ENCODE measurements around the gene QPCT.
A peak's percentile ranks its signal among the peaks of the same experiment; 100 is the strongest.

QPCT gene

DNA sequence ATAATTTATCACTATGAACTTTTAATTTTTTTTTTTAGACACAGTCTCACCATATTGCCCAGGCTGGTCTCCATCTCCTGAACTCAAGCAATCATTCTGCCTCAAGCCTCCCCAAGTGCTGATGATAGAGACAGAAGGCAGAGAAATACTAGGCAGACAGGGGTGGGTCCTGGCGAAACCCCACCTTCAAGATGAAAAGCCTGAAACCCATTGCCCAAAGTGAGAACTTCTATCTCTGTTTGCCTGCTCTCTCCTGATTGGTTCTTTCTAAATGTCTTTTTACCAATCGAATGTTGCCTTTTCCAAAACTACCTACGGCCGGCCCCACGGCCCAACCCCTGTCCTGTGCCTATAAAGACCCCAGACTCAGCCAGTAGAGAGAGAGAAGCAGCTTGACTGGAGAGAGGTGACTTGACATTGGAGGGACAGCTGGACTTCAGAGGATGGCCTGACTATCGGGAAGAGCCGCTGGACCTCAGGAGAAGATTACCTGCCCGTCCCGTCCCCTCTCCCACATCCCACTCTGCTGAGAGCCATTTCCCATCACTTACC is 41.7 kb upstream of the QPCT start:
- no peak for DNase-seq (ENCODE audit: low read depth in 2 of 2)
- H3K4me3 ChIP-seq (replicated peaks in 1 of 2; ENCODE audit: low read depth in 2 of 2, low read length in 2 of 2), result no peak overlapping the region
- TF ChIP-seq, protein P1, sequence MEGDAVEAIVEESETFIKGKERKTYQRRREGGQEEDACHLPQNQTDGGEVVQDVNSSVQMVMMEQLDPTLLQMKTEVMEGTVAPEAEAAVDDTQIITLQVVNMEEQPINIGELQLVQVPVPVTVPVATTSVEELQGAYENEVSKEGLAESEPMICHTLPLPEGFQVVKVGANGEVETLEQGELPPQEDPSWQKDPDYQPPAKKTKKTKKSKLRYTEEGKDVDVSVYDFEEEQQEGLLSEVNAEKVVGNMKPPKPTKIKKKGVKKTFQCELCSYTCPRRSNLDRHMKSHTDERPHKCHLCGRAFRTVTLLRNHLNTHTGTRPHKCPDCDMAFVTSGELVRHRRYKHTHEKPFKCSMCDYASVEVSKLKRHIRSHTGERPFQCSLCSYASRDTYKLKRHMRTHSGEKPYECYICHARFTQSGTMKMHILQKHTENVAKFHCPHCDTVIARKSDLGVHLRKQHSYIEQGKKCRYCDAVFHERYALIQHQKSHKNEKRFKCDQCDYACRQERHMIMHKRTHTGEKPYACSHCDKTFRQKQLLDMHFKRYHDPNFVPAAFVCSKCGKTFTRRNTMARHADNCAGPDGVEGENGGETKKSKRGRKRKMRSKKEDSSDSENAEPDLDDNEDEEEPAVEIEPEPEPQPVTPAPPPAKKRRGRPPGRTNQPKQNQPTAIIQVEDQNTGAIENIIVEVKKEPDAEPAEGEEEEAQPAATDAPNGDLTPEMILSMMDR (IDR thresholded peaks at IDR 0.05; ENCODE audit: low read depth, low read length), result no peak

GRCh38 chr2:37306024-37306423 is 38.4 kb upstream of the QPCT start:
- TF ChIP-seq, protein P1 (IDR thresholded peaks at IDR 0.05; ENCODE audit: low read depth, low read length), result no peak
- no peak for DNase-seq (ENCODE audit: low read depth in 2 of 2)
- no peak overlapping the region for H3K4me3 ChIP-seq (replicated peaks in 1 of 2; ENCODE audit: low read depth in 2 of 2, low read length in 2 of 2)

DNA sequence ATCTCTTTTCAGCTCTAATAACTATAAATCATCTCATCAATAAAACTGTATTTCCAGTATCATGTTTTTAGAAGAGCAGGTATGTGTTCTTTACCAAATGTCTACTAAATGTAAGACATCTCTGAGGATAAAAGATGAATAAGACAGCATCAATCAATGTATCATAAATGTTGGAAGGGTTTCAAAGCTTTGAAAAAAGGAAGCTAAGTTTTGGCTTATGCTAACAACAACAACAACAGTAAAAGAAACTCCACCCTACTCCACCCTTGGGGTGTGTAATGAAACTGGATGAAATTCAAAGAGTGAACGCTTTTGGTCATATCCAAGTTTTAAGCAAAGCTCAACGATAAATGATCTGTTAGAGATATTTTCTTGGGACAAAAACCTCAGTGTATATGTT is 36.9 kb upstream of the QPCT start:
- TF ChIP-seq, protein P1 (IDR thresholded peaks at IDR 0.05; ENCODE audit: low read depth, low read length), result no peak
- H3K4me3 ChIP-seq (replicated peaks in 1 of 2; ENCODE audit: low read depth in 2 of 2, low read length in 2 of 2), result no peak overlapping the region
- DNase-seq (ENCODE audit: low read depth in 2 of 2), result no peak

DNA sequence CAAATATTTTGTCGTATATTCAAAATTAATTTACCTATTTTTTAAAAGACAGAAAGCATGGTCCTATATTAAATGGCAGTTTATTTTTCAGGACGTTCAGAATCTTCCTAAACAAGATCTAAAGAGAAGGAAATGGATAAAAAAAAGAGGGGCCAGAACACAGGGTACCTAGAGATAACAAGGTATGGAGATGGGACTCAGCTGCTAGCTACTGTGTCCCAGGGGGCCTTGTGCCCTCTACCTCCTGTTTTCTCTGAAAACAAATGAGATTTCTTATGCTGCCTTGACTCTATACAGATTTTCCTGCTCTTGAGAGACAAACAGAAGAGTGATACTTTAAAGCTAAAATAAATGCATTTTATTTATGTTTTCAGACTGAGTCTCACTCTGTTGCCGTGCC is 29.1 kb upstream of the QPCT start:
- no peak for DNase-seq (ENCODE audit: low read depth in 2 of 2)
- no peak overlapping the region for H3K4me3 ChIP-seq (replicated peaks in 1 of 2; ENCODE audit: low read depth in 2 of 2, low read length in 2 of 2)
- TF ChIP-seq, protein P1 (IDR thresholded peaks at IDR 0.05; ENCODE audit: low read depth, low read length), result no peak

DNA sequence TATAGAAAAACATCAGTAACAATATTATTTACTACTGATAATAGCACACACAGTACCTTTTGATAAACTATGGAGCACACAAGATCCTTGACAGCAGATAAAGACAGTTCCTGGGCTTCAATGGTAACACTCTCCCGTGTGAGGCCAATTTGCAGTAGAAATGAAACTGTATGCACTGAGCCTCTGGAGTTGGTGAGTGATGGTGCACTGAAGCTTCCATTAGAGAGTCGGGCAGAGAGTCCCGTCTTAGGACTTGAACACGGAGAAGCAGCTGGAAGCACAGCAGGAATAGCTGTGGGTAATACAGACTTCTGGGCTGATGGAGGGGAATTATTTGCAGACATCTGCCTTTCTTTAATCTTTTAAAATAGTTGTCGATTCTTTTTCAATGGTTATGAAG is 28.2 kb upstream of the QPCT start:
- DNase-seq (ENCODE audit: low read depth in 2 of 2), result no peak
- TF ChIP-seq, protein P1 (IDR thresholded peaks at IDR 0.05; ENCODE audit: low read depth, low read length), result no peak
- no peak overlapping the region for H3K4me3 ChIP-seq (replicated peaks in 1 of 2; ENCODE audit: low read depth in 2 of 2, low read length in 2 of 2)

DNA sequence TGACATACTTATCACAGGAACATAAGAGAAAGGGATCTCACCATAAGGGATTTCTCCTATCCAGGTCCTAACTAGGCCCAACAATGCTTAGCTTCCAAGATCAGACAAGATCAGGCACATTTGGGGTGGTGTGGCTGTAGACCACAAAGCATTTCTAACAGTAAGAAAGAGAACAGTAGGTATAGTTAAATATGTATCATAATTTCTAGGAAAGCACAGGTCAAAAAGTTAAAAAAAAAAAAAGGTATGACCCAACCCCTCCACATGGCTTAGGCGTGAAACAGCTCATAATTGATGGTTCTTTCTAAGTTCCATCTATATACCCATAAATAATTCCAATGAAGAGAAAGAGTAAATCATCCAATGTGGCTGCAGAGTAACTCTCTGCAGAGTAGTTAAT is 26.7 kb upstream of the QPCT start:
- TF ChIP-seq, protein P1 (IDR thresholded peaks at IDR 0.05; ENCODE audit: low read depth, low read length), result no peak
- no peak for DNase-seq (ENCODE audit: low read depth in 2 of 2)
- H3K4me3 ChIP-seq (replicated peaks in 1 of 2; ENCODE audit: low read depth in 2 of 2, low read length in 2 of 2), result no peak overlapping the region

DNA sequence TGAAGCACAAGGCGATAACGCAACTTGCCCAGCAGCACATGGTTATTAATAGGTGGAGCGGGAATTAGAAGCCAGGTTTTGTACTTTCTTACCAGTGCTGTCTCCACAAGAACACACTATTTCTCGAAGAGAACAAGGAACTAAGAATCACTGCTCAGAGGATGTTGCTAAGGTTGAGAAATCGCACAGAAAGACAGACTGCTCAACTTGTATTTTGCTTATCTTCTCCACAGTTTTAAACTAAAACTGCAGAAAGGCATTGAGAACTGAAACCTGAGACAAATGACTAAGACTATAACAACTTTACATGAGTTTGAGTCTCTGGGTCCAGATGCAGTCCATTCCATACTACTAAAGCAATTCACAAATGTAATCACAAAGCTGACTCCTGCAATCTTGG is 26.0 kb upstream of the QPCT start:
- DNase-seq (ENCODE audit: low read depth in 2 of 2), result peak; percentile 57 to 70
- TF ChIP-seq, protein P1 (IDR thresholded peaks at IDR 0.05; ENCODE audit: low read depth, low read length), result no peak
- no peak overlapping the region for H3K4me3 ChIP-seq (replicated peaks in 1 of 2; ENCODE audit: low read depth in 2 of 2, low read length in 2 of 2)
